A549 (cell line): Measurements from ENCODE around the gene SF3B3. TPM values are rescaled to one million over a fixed set of nuclear protein-coding genes. Genes with fewer than 3 reads are reported as not detected.
A peak's percentile ranks its signal among the peaks of the same experiment; 100 is the strongest.

Source experiments
- ATAC-seq, 2 experiments: fragments of 200-7000 bp in 1 of 2; fragments of >200 bp in 1 of 2; cut with Nextera tagmentation in 1 of 2; cut with Tn5 transposase in 1 of 2; 3 replicates each; pipeline versions ENCODE4 v1.8.0 to v1.9.1; 2018 to 2020; ENCODE audit warnings: mild to moderate bottlenecking in 1 of 2, moderate library complexity in 1 of 2
- CTCF ChIA-PET: fragments of 300-600 bp; sonication (Branson Sonifier 250); formaldehyde crosslinking; extraction: SDS; loops from one replicate; lab custom pipeline; 2021; ENCODE audit warnings: antibody characterized with exemption, inconsistent platforms; lab: Yijun Ruan, JAX
- POLR2A ChIA-PET: fragments of 350-600 bp; formaldehyde crosslinking; extraction: SDS; loops from one replicate; lab custom pipeline; 2021; ENCODE audit warnings: antibody characterized with exemption, inconsistent platforms; lab: Yijun Ruan, JAX
- DNase-seq, 2 experiments: peaks; one replicate each; pipeline versions ENCODE4 v3.0.0 to v3.0.0-alpha.2; 2011 to 2016; ENCODE audit warnings: low read depth in 1 of 2, low spot score in 1 of 2
- FAIRE-seq: peaks from 2 replicates; lab custom pipeline; 2011; peaks lifted over from hg19 to GRCh38; lab: Jason Lieb, UNC
- H3K27ac ChIP-seq, 2 experiments: fragments of >200 bp; sonication (Bioruptor Twin); formaldehyde crosslinking; 3 replicates each; pipeline ENCODE4 v1.5.1; 2016 to 2017
- H3K4me1 ChIP-seq: fragments of >200 bp; sonication (Bioruptor Twin); formaldehyde crosslinking; 3 replicates; pipeline ENCODE4 v1.6.1; 2016
- H3K4me2 ChIP-seq: fragments of >200 bp; sonication (Bioruptor Twin); formaldehyde crosslinking; 3 replicates; pipeline ENCODE4 v1.6.1; 2016
- H3K4me3 ChIP-seq: fragments of >200 bp; sonication (Bioruptor Twin); formaldehyde crosslinking; 3 replicates; pipeline ENCODE4 v1.5.1; 2016
- H3K9me3 ChIP-seq: fragments of >200 bp; sonication (Bioruptor Twin); formaldehyde crosslinking; 3 replicates; pipeline ENCODE4 v1.6.1; 2016
- BCL3 ChIP-seq: fragments of >200 bp; sonication (Bioruptor Twin); formaldehyde crosslinking; IDR thresholded peaks from 3 replicates; pipeline ENCODE4 v1.6.1; 2016
- CBX2 ChIP-seq: fragments of 200-600 bp; sonication (generic); IDR thresholded peaks from 2 replicates; pipeline ENCODE4 v1.6.1; 2016; ENCODE audit warnings: low read depth, mild to moderate bottlenecking, borderline replicate concordance
- CEBPB ChIP-seq, 2 experiments: fragments of >200 bp in 1 of 2; sonication (Bioruptor Twin) in 1 of 2; formaldehyde crosslinking in 1 of 2; IDR thresholded peaks; 2 replicates each; pipeline ENCODE4 v1.6.1; 2012 to 2016
- CHD2 ChIP-seq: fragments of 150-350 bp; IDR thresholded peaks from 2 replicates; pipeline ENCODE4 v1.6.1; 2014; ENCODE audit warnings: low read length; ENCODE audit not compliant: partially characterized antibody
- CHD4 ChIP-seq: fragments of 200-600 bp; sonication (generic); IDR thresholded peaks from 2 replicates; pipeline ENCODE4 v1.6.1; 2016; ENCODE audit warnings: antibody characterized with exemption, mild to moderate bottlenecking, borderline replicate concordance
- CTCF ChIP-seq: fragments of >200 bp; sonication (Bioruptor Twin); formaldehyde crosslinking; IDR thresholded peaks from 3 replicates; pipeline ENCODE4 v1.5.1; 2016
- EHF ChIP-seq: fragments of 250-450 bp; sonication (Bioruptor Pico); IDR thresholded peaks from 2 replicates; pipeline ENCODE4 v1.5.0; 2020; ENCODE audit warnings: mild to moderate bottlenecking
- EHMT2 ChIP-seq: fragments of 200-600 bp; sonication (generic); IDR thresholded peaks from 2 replicates; pipeline ENCODE4 v1.6.1; 2016; ENCODE audit warnings: antibody characterized with exemption, low read depth, mild to moderate bottlenecking, moderate library complexity
- FOSB ChIP-seq: fragments of 250-450 bp; sonication (Bioruptor Pico); IDR thresholded peaks from 2 replicates; pipeline ENCODE4 v1.5.0; 2020; ENCODE audit warnings: mild to moderate bottlenecking, moderate library complexity
- JUNB ChIP-seq: fragments of >200 bp; sonication (Bioruptor Twin); formaldehyde crosslinking; IDR thresholded peaks from 2 replicates; pipeline ENCODE4 v1.6.1; 2016
- KDM1A ChIP-seq: fragments of 200-600 bp; sonication (generic); IDR thresholded peaks from 2 replicates; pipeline ENCODE4 v1.6.1; 2016; ENCODE audit warnings: low read depth, mild to moderate bottlenecking
- MAZ ChIP-seq: fragments of 150-350 bp; IDR thresholded peaks from 2 replicates; pipeline ENCODE4 v1.6.1; 2014; ENCODE audit warnings: antibody characterized with exemption, low read depth, low read length, borderline replicate concordance
- NFE2L2 ChIP-seq: fragments of 150-350 bp; conservative IDR thresholded peaks from 2 replicates; pipeline ENCODE4 v1.6.1; 2014; ENCODE audit warnings: low read length
- NPAS2 ChIP-seq: fragments of 250-450 bp; sonication (Bioruptor Pico); IDR thresholded peaks from 2 replicates; pipeline ENCODE4 v1.8.0; 2022; ENCODE audit warnings: mild to moderate bottlenecking, moderate library complexity, borderline replicate concordance
- PBX3 ChIP-seq: IDR thresholded peaks from 2 replicates; pipeline ENCODE4 v1.6.1; 2012
- TP53 ChIP-seq: fragments of 250-450 bp; sonication (Bioruptor Pico); IDR thresholded peaks from 2 replicates; pipeline ENCODE4 v1.5.0; 2021; ENCODE audit warnings: mild to moderate bottlenecking, moderate library complexity
- USF2 ChIP-seq: fragments of 450-650 bp; IDR thresholded peaks from 2 replicates; pipeline ENCODE4 v1.6.1; 2014; ENCODE audit warnings: antibody characterized with exemption
- ZNF302 ChIP-seq: fragments of 250-450 bp; sonication (Bioruptor Pico); IDR thresholded peaks from 2 replicates; pipeline ENCODE4 v1.9.0; 2021; ENCODE audit warnings: inconsistent platforms, mild to moderate bottlenecking, moderate library complexity
- WGBS: methylation state at CpG from one replicate; pipeline ENCODE4 v1.1.6; 2017; ENCODE audit errors: missing lambda C conversion rate; 5-methylcytosine and 5-hydroxymethylcytosine counted together
- polyA plus RNA-seq, 4 experiments: library from polyadenylated mRNA; depleted of rRNA in 3 of 4; stranded (reverse); fragments of >200 nt; fragmentation: RNase III in 1 of 4; extraction: RNeasy Plus Mini Kit Qiagen cat#74134 plus additional on column Dnase treatment in 1 of 4; gene quantifications; 2 replicates in 3 of 4; 3 replicates in 1 of 4; pipeline ENCODE4 v1.2.3, GENCODE V29; 2011 to 2017
- TF ChIP-seq, protein P1 (sequence below): fragments of 150-350 bp; IDR thresholded peaks from 2 replicates; pipeline ENCODE4 v1.6.1; 2014; ENCODE audit warnings: low read depth, mild to moderate bottlenecking, low read length
- TF ChIP-seq, protein P2 (sequence below): IDR thresholded peaks from 2 replicates; pipeline ENCODE4 v1.6.1; 2012; ENCODE audit warnings: low read depth, borderline replicate concordance
- TF ChIP-seq, protein P3 (sequence below): fragments of 250-450 bp; sonication (Bioruptor Pico); IDR thresholded peaks from 2 replicates; pipeline ENCODE4 v1.5.0; 2021; ENCODE audit warnings: mild to moderate bottlenecking, moderate library complexity, borderline replicate concordance

SF3B3 gene
- polyA plus RNA-seq, 2 of the 4 experiments (the other 2 are of a cell fraction): 111 to 155 TPM

- TF ChIP-seq, protein P1, sequence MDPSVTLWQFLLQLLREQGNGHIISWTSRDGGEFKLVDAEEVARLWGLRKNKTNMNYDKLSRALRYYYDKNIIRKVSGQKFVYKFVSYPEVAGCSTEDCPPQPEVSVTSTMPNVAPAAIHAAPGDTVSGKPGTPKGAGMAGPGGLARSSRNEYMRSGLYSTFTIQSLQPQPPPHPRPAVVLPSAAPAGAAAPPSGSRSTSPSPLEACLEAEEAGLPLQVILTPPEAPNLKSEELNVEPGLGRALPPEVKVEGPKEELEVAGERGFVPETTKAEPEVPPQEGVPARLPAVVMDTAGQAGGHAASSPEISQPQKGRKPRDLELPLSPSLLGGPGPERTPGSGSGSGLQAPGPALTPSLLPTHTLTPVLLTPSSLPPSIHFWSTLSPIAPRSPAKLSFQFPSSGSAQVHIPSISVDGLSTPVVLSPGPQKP: no peak
Measured at GRCh38 chr16:70481929-70482536, 41.6 kb upstream of the SF3B3 start (continued).

- ATAC-seq (peak; percentile 38 to 57; a peak in 5 of 6 replicates), DNase-seq (no peak), FAIRE-seq (no peak)
- Histone ChIP-seq H3K4me1 (peaks cover 8% of the 10 kb centered on the region; the same call in 2 of the 3 replicates), H3K9me3 (no peaks in the 10 kb centered on the region), H3K4me2 (no peak overlapping the region), H3K4me3 (no peak overlapping the region), H3K27ac (peak overlapping the region in 1 of 2 experiments; percentile 63; a peak in 2 of 6 replicates)
- TF ChIP-seq NPAS2 (CRISPR knock-in tag) (no peak), PBX3 (no peak), KDM1A (no peak), CHD2 (no peak), CBX2 (no peak), TP53 (CRISPR knock-in tag) (no peak), CTCF (no peak), EHF (CRISPR knock-in tag) (no peak), CHD4 (no peak), EHMT2 (no peak), BCL3 (no peak), CEBPB (IDR thresholded peaks at IDR 0.05) (no peak), MAZ (no peak), NFE2L2 (no peak), FOSB (CRISPR knock-in tag) (no peak), JUNB (no peak), ZNF302 (CRISPR knock-in tag) (no peak), USF2 (no peak)
- TF ChIP-seq, protein P2, sequence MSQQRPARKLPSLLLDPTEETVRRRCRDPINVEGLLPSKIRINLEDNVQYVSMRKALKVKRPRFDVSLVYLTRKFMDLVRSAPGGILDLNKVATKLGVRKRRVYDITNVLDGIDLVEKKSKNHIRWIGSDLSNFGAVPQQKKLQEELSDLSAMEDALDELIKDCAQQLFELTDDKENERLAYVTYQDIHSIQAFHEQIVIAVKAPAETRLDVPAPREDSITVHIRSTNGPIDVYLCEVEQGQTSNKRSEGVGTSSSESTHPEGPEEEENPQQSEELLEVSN: no peak
- TF ChIP-seq, protein P3, sequence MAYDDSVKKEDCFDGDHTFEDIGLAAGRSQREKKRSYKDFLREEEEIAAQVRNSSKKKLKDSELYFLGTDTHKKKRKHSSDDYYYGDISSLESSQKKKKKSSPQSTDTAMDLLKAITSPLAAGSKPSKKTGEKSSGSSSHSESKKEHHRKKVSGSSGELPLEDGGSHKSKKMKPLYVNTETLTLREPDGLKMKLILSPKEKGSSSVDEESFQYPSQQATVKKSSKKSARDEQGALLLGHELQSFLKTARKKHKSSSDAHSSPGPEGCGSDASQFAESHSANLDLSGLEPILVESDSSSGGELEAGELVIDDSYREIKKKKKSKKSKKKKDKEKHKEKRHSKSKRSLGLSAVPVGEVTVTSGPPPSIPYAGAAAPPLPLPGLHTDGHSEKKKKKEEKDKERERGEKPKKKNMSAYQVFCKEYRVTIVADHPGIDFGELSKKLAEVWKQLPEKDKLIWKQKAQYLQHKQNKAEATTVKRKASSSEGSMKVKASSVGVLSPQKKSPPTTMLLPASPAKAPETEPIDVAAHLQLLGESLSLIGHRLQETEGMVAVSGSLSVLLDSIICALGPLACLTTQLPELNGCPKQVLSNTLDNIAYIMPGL: no peak
- WGBS: 75% methylated on average over 5 of the region's 5 CpGs
- CTCF ChIA-PET: interaction anchor here (1.2 to 2.0 kb wide), 3 partner anchors 11 to 102 kb away, joined by 3 to 6 read pairs (median 4); no protein-coding TSS in a partner anchor
- POLR2A ChIA-PET: no interaction called here
Measured at GRCh38 chr16:70482624-70483023, 41.0 kb upstream of the SF3B3 start.
